Naive B cell (primary cell): Measurements from ENCODE around the gene GNGT1. TPM values are rescaled to one million over a fixed set of nuclear protein-coding genes. Genes with fewer than 3 reads are reported as not detected.

Experiments used
- ATAC-seq, 2 donors: fragments of 150-1000 bp; cut with Tn5 transposase; 2 replicates each; pipeline ENCODE4 v1.10.0; 2021; ENCODE audit warnings: low read depth in 2 of 2, mild to moderate bottlenecking in 2 of 2, moderate library complexity in 2 of 2
- DNase-seq: peaks from one replicate; pipeline ENCODE4 v3.0.0; 2022
- H3K27ac Mint-ChIP-seq, 6 donors: one replicate each; pipeline ENCODE4 v1.8.0; 2020 to 2022; ENCODE audit warnings: mild to moderate bottlenecking in 6 of 6, mixed read lengths in 6 of 6, moderate library complexity in 5 of 6, inconsistent platforms in 2 of 6
- H3K27me3 Mint-ChIP-seq, 3 donors: one replicate each; pipeline ENCODE4 v1.8.0; 2021 to 2022; ENCODE audit warnings: mixed read lengths in 3 of 3, mild to moderate bottlenecking in 1 of 3
- H3K36me3 Mint-ChIP-seq, 2 donors: one replicate each; pipeline ENCODE4 v1.8.0; 2020 to 2022; ENCODE audit warnings: mixed read lengths in 2 of 2, inconsistent platforms in 1 of 2, mild to moderate bottlenecking in 1 of 2
- H3K4me1 Mint-ChIP-seq, 3 donors: one replicate each; pipeline ENCODE4 v1.8.0; 2020 to 2022; ENCODE audit warnings: mixed read lengths in 3 of 3, inconsistent platforms in 1 of 3, mild to moderate bottlenecking in 1 of 3, moderate library complexity in 1 of 3
- H3K4me3 Mint-ChIP-seq, 8 donors: one replicate each; pipeline ENCODE4 v1.8.0; 2020 to 2022; ENCODE audit warnings: mild to moderate bottlenecking in 8 of 8, mixed read lengths in 8 of 8, moderate library complexity in 8 of 8, inconsistent platforms in 2 of 8
- H3K9me3 Mint-ChIP-seq, 7 donors: one replicate each; pipeline ENCODE4 v1.8.0; 2020 to 2022; ENCODE audit warnings: mixed read lengths in 7 of 7, mild to moderate bottlenecking in 5 of 7, inconsistent platforms in 2 of 7, moderate library complexity in 1 of 7
- polyA plus RNA-seq, 6 donors: library from polyadenylated mRNA; unstranded; fragments of 300-500 nt; fragmentation: Illumina TruSeq; gene quantifications; one replicate each; pipeline ENCODE4 v1.2.3, GENCODE V29; 2021; ENCODE audit warnings: low read depth in 6 of 6

Gene GNGT1
- polyA plus RNA-seq, result not detected

GRCh38 chr7:93906267-93906666 lies at the start of gene GNGT1:
Gene GNGT1, plus strand, starts transcription at chr7:93906567. Its CDS starts 180 bp downstream, at chr7:93906747.
- no peaks in the 10 kb centered on the region for H3K9me3 Mint-ChIP-seq
- DNase-seq (no peak), ATAC-seq (no peak)
- H3K36me3 Mint-ChIP-seq, result no peaks in the 10 kb centered on the region
- H3K27ac Mint-ChIP-seq, result no peak within 1 kb of the TSS
- no peaks in the 10 kb centered on the region for H3K4me1 Mint-ChIP-seq
- peaks cover 5 to 9% (median 8%) of the 10 kb centered on the region in 3 donors for H3K27me3 Mint-ChIP-seq
- no peak within 1 kb of the TSS for H3K4me3 Mint-ChIP-seq

- H3K9me3 Mint-ChIP-seq, result no peaks in the 10 kb centered on the region
- H3K36me3 Mint-ChIP-seq, result no peaks in the 10 kb centered on the region
- H3K4me1 Mint-ChIP-seq, result no peaks in the 10 kb centered on the region
- ATAC-seq (no peak), DNase-seq (no peak)
- H3K4me3 Mint-ChIP-seq, result no peak overlapping the region
- H3K27me3 Mint-ChIP-seq, result peaks cover 18 to 27% (median 25%) of the 10 kb centered on the region in 3 donors
- no peak overlapping the region for H3K27ac Mint-ChIP-seq
Observed at GRCh38 chr7:93858857-93859256, 47.5 kb upstream of the GNGT1 start.

GRCh38 chr7:93860261-93860660 lies 46.1 kb upstream of the GNGT1 start:
- ATAC-seq, result no peak
- Mint-ChIP-seq H3K4me3 (no peak overlapping the region), H3K4me1 (no peaks in the 10 kb centered on the region), H3K27me3 (peaks cover 13 to 24% (median 23%) of the 10 kb centered on the region in 3 donors), H3K9me3 (no peaks in the 10 kb centered on the region), H3K27ac (no peak overlapping the region), H3K36me3 (no peaks in the 10 kb centered on the region)
- DNase-seq, result no peak

- ATAC-seq (no peak), DNase-seq (no peak)
- Mint-ChIP-seq H3K27me3 (peaks cover 8 to 18% (median 16%) of the 10 kb centered on the region in 3 donors), H3K4me3 (no peak overlapping the region), H3K9me3 (no peaks in the 10 kb centered on the region), H3K27ac (no peak overlapping the region), H3K4me1 (no peaks in the 10 kb centered on the region), H3K36me3 (no peaks in the 10 kb centered on the region)
Observed at GRCh38 chr7:93861325-93861949, 44.9 kb upstream of the GNGT1 start.

- Mint-ChIP-seq H3K36me3 (no peaks in the 10 kb centered on the region), H3K9me3 (no peaks in the 10 kb centered on the region), H3K4me3 (no peak overlapping the region), H3K27ac (no peak overlapping the region), H3K4me1 (no peaks in the 10 kb centered on the region), H3K27me3 (peaks cover 8 to 16% (median 14%) of the 10 kb centered on the region in 3 donors)
- ATAC-seq, result no peak
- DNase-seq, result no peak
Observed at GRCh38 chr7:93862651-93863050, 43.7 kb upstream of the GNGT1 start.

GRCh38 chr7:93866886-93867285 lies 39.5 kb upstream of the GNGT1 start:
- Mint-ChIP-seq H3K9me3 (no peaks in the 10 kb centered on the region), H3K4me1 (no peaks in the 10 kb centered on the region), H3K36me3 (no peaks in the 10 kb centered on the region), H3K27ac (no peak overlapping the region), H3K4me3 (peak overlapping the region in 1 of 8 donors; percentile 35), H3K27me3 (peaks cover 0 to 14% (median 0%) of the 10 kb centered on the region in 3 donors)
- DNase-seq, result no peak
- no peak for ATAC-seq

- no peaks in the 10 kb centered on the region for H3K4me1 Mint-ChIP-seq
- no peak for ATAC-seq
- H3K27ac Mint-ChIP-seq, result no peak overlapping the region
- H3K4me3 Mint-ChIP-seq, result no peak overlapping the region
- H3K36me3 Mint-ChIP-seq, result peaks cover 5 to 8% of the 10 kb centered on the region in 2 donors
- H3K9me3 Mint-ChIP-seq, result peaks cover 1 to 15% (median 6%) of the 10 kb centered on the region in 7 donors
- peaks cover 5 to 10% (median 7%) of the 10 kb centered on the region in 3 donors for H3K27me3 Mint-ChIP-seq
- DNase-seq, result no peak
Observed at GRCh38 chr7:93873998-93874574, 32.3 kb upstream of the GNGT1 start.

- ATAC-seq, result no peak
- Mint-ChIP-seq H3K4me1 (no peaks in the 10 kb centered on the region), H3K36me3 (peaks cover 5 to 14% of the 10 kb centered on the region in 2 donors), H3K27me3 (peaks cover 17 to 22% (median 20%) of the 10 kb centered on the region in 3 donors), H3K27ac (no peak overlapping the region), H3K9me3 (peaks cover 4 to 22% (median 10%) of the 10 kb centered on the region in 7 donors), H3K4me3 (peak overlapping the region in 1 of 8 donors; percentile 82)
- no peak for DNase-seq
Observed at GRCh38 chr7:93877742-93878141, 28.6 kb upstream of the GNGT1 start.

- H3K27ac Mint-ChIP-seq, result no peak overlapping the region
- H3K4me1 Mint-ChIP-seq, result no peaks in the 10 kb centered on the region
- H3K9me3 Mint-ChIP-seq, result peaks cover 2 to 8% (median 6%) of the 10 kb centered on the region in 7 donors
- DNase-seq (no peak), ATAC-seq (no peak)
- H3K4me3 Mint-ChIP-seq, result no peak overlapping the region
- peaks cover 0 to 6% of the 10 kb centered on the region in 2 donors for H3K36me3 Mint-ChIP-seq
- H3K27me3 Mint-ChIP-seq, result peaks cover 13 to 26% (median 23%) of the 10 kb centered on the region in 3 donors
Observed at GRCh38 chr7:93879356-93879755, 27.0 kb upstream of the GNGT1 start.

- no peak for ATAC-seq
- peaks cover 14 to 28% (median 26%) of the 10 kb centered on the region in 3 donors for H3K27me3 Mint-ChIP-seq
- H3K9me3 Mint-ChIP-seq, result peaks cover 2 to 8% (median 6%) of the 10 kb centered on the region in 7 donors
- H3K4me1 Mint-ChIP-seq, result no peaks in the 10 kb centered on the region
- peaks cover 0 to 6% of the 10 kb centered on the region in 2 donors for H3K36me3 Mint-ChIP-seq
- peak overlapping the region in 1 of 6 donors; percentile 45 for H3K27ac Mint-ChIP-seq
- DNase-seq, result no peak
- no peak overlapping the region for H3K4me3 Mint-ChIP-seq
Observed at GRCh38 chr7:93882468-93882867, 23.9 kb upstream of the GNGT1 start.

- Mint-ChIP-seq H3K4me3 (no peak overlapping the region), H3K4me1 (peaks cover 0 to 2% (median 0%) of the 10 kb centered on the region in 3 donors), H3K36me3 (peaks cover 0 to 6% of the 10 kb centered on the region in 2 donors), H3K27ac (no peak overlapping the region), H3K27me3 (peaks cover 21 to 32% (median 29%) of the 10 kb centered on the region in 3 donors), H3K9me3 (peaks cover 2 to 8% (median 6%) of the 10 kb centered on the region in 7 donors)
- DNase-seq (no peak), ATAC-seq (no peak)
Observed at GRCh38 chr7:93883078-93883916, 23.1 kb upstream of the GNGT1 start.

- no peak for DNase-seq
- Mint-ChIP-seq H3K27ac (no peak overlapping the region), H3K4me3 (no peak overlapping the region), H3K4me1 (peaks cover 0 to 2% (median 0%) of the 10 kb centered on the region in 3 donors), H3K27me3 (peaks cover 24 to 39% (median 35%) of the 10 kb centered on the region in 3 donors), H3K36me3 (peaks cover 0 to 6% of the 10 kb centered on the region in 2 donors), H3K9me3 (peaks cover 2 to 8% (median 4%) of the 10 kb centered on the region in 7 donors)
- no peak for ATAC-seq
Observed at GRCh38 chr7:93883917-93884345, 22.4 kb upstream of the GNGT1 start.

- H3K36me3 Mint-ChIP-seq, result peaks cover 0 to 2% of the 10 kb centered on the region in 2 donors
- no peak overlapping the region for H3K4me3 Mint-ChIP-seq
- no peak for ATAC-seq
- no peak for DNase-seq
- peaks cover 29 to 41% (median 36%) of the 10 kb centered on the region in 3 donors for H3K27me3 Mint-ChIP-seq
- H3K9me3 Mint-ChIP-seq, result peaks cover 0 to 4% (median 2%) of the 10 kb centered on the region in 7 donors
- H3K27ac Mint-ChIP-seq, result no peak overlapping the region
- H3K4me1 Mint-ChIP-seq, result peaks cover under 1 to 3% (median under 1%) of the 10 kb centered on the region in 3 donors
Observed at GRCh38 chr7:93884541-93884940, 21.8 kb upstream of the GNGT1 start.
